Measurements from ENCODE around the gene TATDN3.

DNA sequence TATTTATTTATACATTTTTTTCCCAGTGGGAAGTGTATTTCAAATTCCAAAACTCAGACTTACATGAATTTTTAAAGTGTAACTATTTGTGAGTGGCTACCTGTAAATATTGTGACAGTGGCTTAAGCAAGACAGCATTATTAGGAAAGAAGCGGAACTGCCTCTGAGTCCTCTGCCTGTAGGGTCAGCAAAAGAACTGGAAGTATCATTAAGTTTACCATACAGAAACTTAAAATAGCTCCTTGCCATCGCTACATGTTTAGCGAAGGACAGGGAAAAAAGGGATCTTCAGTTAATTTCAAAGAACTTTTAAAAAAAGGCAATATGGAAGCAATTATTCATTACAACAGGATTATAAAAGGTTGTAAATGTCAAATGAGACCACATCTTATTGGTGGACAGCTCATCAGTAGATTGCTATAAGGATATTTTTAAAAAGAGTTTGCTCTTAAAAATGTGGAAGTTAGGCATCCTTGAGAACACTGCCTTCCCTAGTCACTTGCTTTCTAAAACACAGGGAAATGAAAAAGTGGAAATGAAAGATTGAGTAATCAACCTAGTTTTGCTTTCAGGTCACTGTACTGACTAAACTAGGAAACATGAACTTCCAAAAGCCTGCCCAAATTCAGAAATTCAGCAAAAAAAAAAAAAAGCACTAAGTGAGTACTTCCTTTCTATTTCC is 39.3 kb upstream of the TATDN3 start:
- TF ChIP-seq, protein P1, sequence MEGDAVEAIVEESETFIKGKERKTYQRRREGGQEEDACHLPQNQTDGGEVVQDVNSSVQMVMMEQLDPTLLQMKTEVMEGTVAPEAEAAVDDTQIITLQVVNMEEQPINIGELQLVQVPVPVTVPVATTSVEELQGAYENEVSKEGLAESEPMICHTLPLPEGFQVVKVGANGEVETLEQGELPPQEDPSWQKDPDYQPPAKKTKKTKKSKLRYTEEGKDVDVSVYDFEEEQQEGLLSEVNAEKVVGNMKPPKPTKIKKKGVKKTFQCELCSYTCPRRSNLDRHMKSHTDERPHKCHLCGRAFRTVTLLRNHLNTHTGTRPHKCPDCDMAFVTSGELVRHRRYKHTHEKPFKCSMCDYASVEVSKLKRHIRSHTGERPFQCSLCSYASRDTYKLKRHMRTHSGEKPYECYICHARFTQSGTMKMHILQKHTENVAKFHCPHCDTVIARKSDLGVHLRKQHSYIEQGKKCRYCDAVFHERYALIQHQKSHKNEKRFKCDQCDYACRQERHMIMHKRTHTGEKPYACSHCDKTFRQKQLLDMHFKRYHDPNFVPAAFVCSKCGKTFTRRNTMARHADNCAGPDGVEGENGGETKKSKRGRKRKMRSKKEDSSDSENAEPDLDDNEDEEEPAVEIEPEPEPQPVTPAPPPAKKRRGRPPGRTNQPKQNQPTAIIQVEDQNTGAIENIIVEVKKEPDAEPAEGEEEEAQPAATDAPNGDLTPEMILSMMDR (IDR thresholded peaks at IDR 0.05), result no peak
- TF ChIP-seq POLR2A (IDR thresholded peaks at IDR 0.05), result no peak

Measured in adrenal gland (tissue), 5 donors.